ENCODE results near the gene FAIM. TPM values are rescaled to one million over a fixed set of nuclear protein-coding genes. Genes with fewer than 3 reads are reported as not detected.
"Not testable (repeated sequence)": the region's sequence is repeated elsewhere in the genome, so short reads cannot be mapped to it uniquely, and the experiment has no call there.

FAIM gene
- total RNA-seq, 2 donors from 2014 or later: 11.1 to 20.6 TPM

- DNase-seq (ENCODE audit: low spot score): no peak
- H3K36me3 ChIP-seq: no peaks in the 10 kb centered on the region
- H3K27ac ChIP-seq: no peak overlapping the region
- H3K4me1 ChIP-seq (ENCODE audit: control insufficient read depth in 1 of 2, low read depth in 2 of 2): peaks cover 12 to 30% of the 10 kb centered on the region in 2 donors
- H3K9me3 ChIP-seq: peaks cover 11% of the 10 kb centered on the region
- TF ChIP-seq CTCF (IDR thresholded peaks at IDR 0.05): no peak
- no peaks in the 10 kb centered on the region for H3K27me3 ChIP-seq (replicated peaks; ENCODE audit: insufficient read depth)
- ATAC-seq (ENCODE audit: insufficient number of reproducible peaks, low FRiP score, low read depth): no peak
- no peak overlapping the region for H3K4me3 ChIP-seq
Observed at GRCh38 chr3:138673641-138674530, 65.3 kb downstream of the FAIM start.

GRCh38 chr3:138675393-138675792, 66.8 kb downstream of the FAIM start:
- no peak for ATAC-seq (ENCODE audit: insufficient number of reproducible peaks, low FRiP score, low read depth)
- Histone ChIP-seq H3K9me3 (peaks cover 11% of the 10 kb centered on the region), H3K4me3 (no peak overlapping the region), H3K27me3 (replicated peaks; ENCODE audit: insufficient read depth) (no peaks in the 10 kb centered on the region), H3K36me3 (no peaks in the 10 kb centered on the region), H3K27ac (no peak overlapping the region), H3K4me1 (ENCODE audit: control insufficient read depth in 1 of 2, low read depth in 2 of 2) (peaks cover 11 to 20% of the 10 kb centered on the region in 2 donors)
- DNase-seq (ENCODE audit: low spot score): no peak
- TF ChIP-seq CTCF (IDR thresholded peaks at IDR 0.05): no peak

GRCh38 chr3:138678086-138678485, 69.5 kb downstream of the FAIM start:
- Histone ChIP-seq H3K4me1 (ENCODE audit: control insufficient read depth in 1 of 2, low read depth in 2 of 2) (no peaks in the 10 kb centered on the region), H3K27me3 (replicated peaks; ENCODE audit: insufficient read depth) (no peaks in the 10 kb centered on the region), H3K9me3 (peaks cover 11% of the 10 kb centered on the region), H3K4me3 (no peak overlapping the region), H3K36me3 (no peaks in the 10 kb centered on the region), H3K27ac (no peak overlapping the region)
- no peak for TF ChIP-seq CTCF (IDR thresholded peaks at IDR 0.05)
- DNase-seq (ENCODE audit: low spot score): no peak
- ATAC-seq (ENCODE audit: insufficient number of reproducible peaks, low FRiP score, low read depth): no peak

GRCh38 chr3:138678874-138679392, 70.4 kb downstream of the FAIM start:
- no peaks in the 10 kb centered on the region for H3K4me1 ChIP-seq (ENCODE audit: control insufficient read depth in 1 of 2, low read depth in 2 of 2)
- no peak for ATAC-seq (ENCODE audit: insufficient number of reproducible peaks, low FRiP score, low read depth)
- no peaks in the 10 kb centered on the region for H3K36me3 ChIP-seq
- no peak overlapping the region for H3K27ac ChIP-seq
- TF ChIP-seq CTCF (IDR thresholded peaks at IDR 0.05): no peak
- no peaks in the 10 kb centered on the region for H3K27me3 ChIP-seq (replicated peaks; ENCODE audit: insufficient read depth)
- H3K9me3 ChIP-seq: peaks cover 11% of the 10 kb centered on the region
- DNase-seq (ENCODE audit: low spot score): no peak
- no peak overlapping the region for H3K4me3 ChIP-seq

GRCh38 chr3:138680974-138681373, 72.4 kb downstream of the FAIM start:
- H3K27me3 ChIP-seq (replicated peaks; ENCODE audit: insufficient read depth); H3K36me3 ChIP-seq; H3K4me1 ChIP-seq (ENCODE audit: control insufficient read depth in 1 of 2, low read depth in 2 of 2): not testable (repeated sequence)

More at GRCh38 chr3:138680974-138681373, 72.4 kb downstream of the FAIM start:
- not testable (repeated sequence) for H3K27ac ChIP-seq; H3K9me3 ChIP-seq; H3K4me3 ChIP-seq; ATAC-seq (ENCODE audit: insufficient number of reproducible peaks, low FRiP score, low read depth); DNase-seq (ENCODE audit: low spot score)

Data from thoracic aorta (tissue), 2 donors.